CD4-positive, alpha-beta T cell treated with Interleukin-6 for 4 hours (primary cell): ENCODE data around the gene SLC22A17.

ENCODE experiments used
- DNase-seq: peaks from one replicate; pipeline ENCODE4 v3.0.0-alpha.2; 2020; ENCODE audit warnings: mixed read lengths

SLC22A17 gene

GRCh38 chr14:23380976-23381375 lies 28.3 kb upstream of the SLC22A17 start:
- no peak for DNase-seq

GRCh38 chr14:23380197-23380914 lies 27.7 kb upstream of the SLC22A17 start:
- DNase-seq: no peak

- DNase-seq: peak; percentile 80
Observed at GRCh38 chr14:23379366-23380196, 26.9 kb upstream of the SLC22A17 start.

GRCh38 chr14:23378612-23379220 lies 26.0 kb upstream of the SLC22A17 start:
- no peak for DNase-seq

GRCh38 chr14:23377573-23378563 lies 25.2 kb upstream of the SLC22A17 start:
- DNase-seq: no peak

- no peak for DNase-seq
Observed at GRCh38 chr14:23377198-23377550, 24.5 kb upstream of the SLC22A17 start.

- DNase-seq: no peak
Observed at GRCh38 chr14:23376482-23377197, 24.0 kb upstream of the SLC22A17 start, which contains the start of gene CMTM5. TSS of gene CMTM5 (plus strand) at chr14:23377046. CDS start at chr14:23377252, 206 bp downstream.

GRCh38 chr14:23375527-23376251 lies 23.0 kb upstream of the SLC22A17 start:
- no peak for DNase-seq

- DNase-seq: no peak
Observed at GRCh38 chr14:23373041-23373440, 20.4 kb upstream of the SLC22A17 start.

GRCh38 chr14:23372509-23372908 lies 19.8 kb upstream of the SLC22A17 start, which contains the start of gene IL25:
TSS of gene IL25 (plus strand) at chr14:23372809.
- no peak for DNase-seq

- DNase-seq: no peak
Observed at GRCh38 chr14:23371865-23372264, 19.2 kb upstream of the SLC22A17 start.

GRCh38 chr14:23370221-23370620 lies 17.5 kb upstream of the SLC22A17 start:
- DNase-seq: no peak

- DNase-seq: no peak
Observed at GRCh38 chr14:23366426-23366921, 13.8 kb upstream of the SLC22A17 start.

GRCh38 chr14:23365732-23366425 lies 13.2 kb upstream of the SLC22A17 start:
- no peak for DNase-seq

GRCh38 chr14:23365036-23365731 lies 12.5 kb upstream of the SLC22A17 start, which contains the start of gene EFS:
TSS of gene EFS (minus strand) at chr14:23365172. CDS start at chr14:23365025, 147 bp downstream.
- DNase-seq: no peak

GRCh38 chr14:23364164-23365035 lies 11.7 kb upstream of the SLC22A17 start:
- DNase-seq: no peak

- DNase-seq: no peak
Observed at GRCh38 chr14:23362200-23362599, 9.5 kb upstream of the SLC22A17 start.

- DNase-seq: no peak
Observed at GRCh38 chr14:23361763-23362162, 9.1 kb upstream of the SLC22A17 start.
